ENCODE data around the gene TREX2.

The TREX2 gene

GRCh38 chrX:153398275-153398960 is 47.4 kb downstream of the TREX2 start:
- intact Hi-C loops (cut with DNase I; ENCODE audit: low total_unique reads), result no loop called here
- H3K27ac ChIP-seq, result no peak overlapping the region
- H3K9me3 ChIP-seq, result no peaks in the 10 kb centered on the region
- H3K27me3 ChIP-seq, result peaks cover 0 to 16% of the 10 kb centered on the region in 2 donors
- DNase-seq, result no peak
- no peak for TF ChIP-seq CTCF (IDR thresholded peaks at IDR 0.05)
- H3K4me3 ChIP-seq, result no peak overlapping the region
- no peaks in the 10 kb centered on the region for H3K4me1 ChIP-seq
- no peaks in the 10 kb centered on the region for H3K36me3 ChIP-seq

- Histone ChIP-seq H3K36me3 (no peaks in the 10 kb centered on the region), H3K4me3 (no peak overlapping the region), H3K9me3 (no peaks in the 10 kb centered on the region), H3K27ac (no peak overlapping the region), H3K4me1 (no peaks in the 10 kb centered on the region), H3K27me3 (peaks cover 0 to 16% of the 10 kb centered on the region in 2 donors)
- intact Hi-C loops (cut with DNase I; ENCODE audit: low total_unique reads), result no loop called here
- DNase-seq, result no peak
- TF ChIP-seq CTCF (IDR thresholded peaks at IDR 0.05), result no peak
Observed at GRCh38 chrX:153397256-153397960, 48.4 kb downstream of the TREX2 start.

GRCh38 chrX:153396320-153397195 is 49.3 kb downstream of the TREX2 start:
- no peaks in the 10 kb centered on the region for H3K4me1 ChIP-seq
- no peak overlapping the region for H3K4me3 ChIP-seq
- H3K9me3 ChIP-seq, result no peaks in the 10 kb centered on the region
- TF ChIP-seq CTCF (IDR thresholded peaks at IDR 0.05), result no peak
- no peak overlapping the region for H3K27ac ChIP-seq
- peaks cover 0 to 16% of the 10 kb centered on the region in 2 donors for H3K27me3 ChIP-seq
- no peaks in the 10 kb centered on the region for H3K36me3 ChIP-seq
- intact Hi-C loops (cut with DNase I; ENCODE audit: low total_unique reads), result no loop called here
- DNase-seq, result no peak

- peaks cover 0 to 16% of the 10 kb centered on the region in 2 donors for H3K27me3 ChIP-seq
- no peaks in the 10 kb centered on the region for H3K36me3 ChIP-seq
- H3K4me1 ChIP-seq, result no peaks in the 10 kb centered on the region
- intact Hi-C loops (cut with DNase I; ENCODE audit: low total_unique reads), result no loop called here
- no peak for DNase-seq
- H3K4me3 ChIP-seq, result no peak overlapping the region
- no peak overlapping the region for H3K27ac ChIP-seq
- H3K9me3 ChIP-seq, result no peaks in the 10 kb centered on the region
- no peak for TF ChIP-seq CTCF (IDR thresholded peaks at IDR 0.05)
Observed at GRCh38 chrX:153395613-153396319, 50.1 kb downstream of the TREX2 start.

GRCh38 chrX:153394612-153395011 is 51.2 kb downstream of the TREX2 start:
- no peak for DNase-seq
- Histone ChIP-seq H3K9me3 (no peaks in the 10 kb centered on the region), H3K27ac (no peak overlapping the region), H3K36me3 (no peaks in the 10 kb centered on the region), H3K4me1 (no peaks in the 10 kb centered on the region), H3K27me3 (peaks cover 0 to 13% of the 10 kb centered on the region in 2 donors), H3K4me3 (no peak overlapping the region)
- intact Hi-C loops (cut with DNase I; ENCODE audit: low total_unique reads), result no loop called here
- no peak for TF ChIP-seq CTCF (IDR thresholded peaks at IDR 0.05)

Data from tibial artery (tissue), 4 donors.